Measurements from ENCODE around the gene FGD3. TPM values are rescaled to one million over a fixed set of nuclear protein-coding genes. Genes with fewer than 3 reads are reported as not detected.

Gene FGD3
- total RNA-seq, 1 donor = not detected

GRCh38 chr9:93043122-93043521, 95.8 kb downstream of the FGD3 start:
- Histone ChIP-seq H2AFZ (ENCODE audit: low read length) (no peak overlapping the region), H3K4me2 (ENCODE audit: insufficient read depth, low read length) (no peak overlapping the region), H3K36me3 (ENCODE audit: insufficient read depth, low read length) (no peaks in the 10 kb centered on the region), H4K20me1 (ENCODE audit: insufficient read depth, low read length) (no peaks in the 10 kb centered on the region), H3K27me3 (ENCODE audit: insufficient read depth, low read length) (no peaks in the 10 kb centered on the region), H3K4me1 (ENCODE audit: insufficient read depth, low read length) (no peaks in the 10 kb centered on the region), H3K79me2 (ENCODE audit: insufficient read depth, low read length) (no peaks in the 10 kb centered on the region), H3K4me3 (ENCODE audit: insufficient read depth, low read length) (no peak overlapping the region), H3K27ac (ENCODE audit: low read depth, low read length) (no peak overlapping the region), H3K9me3 (ENCODE audit: low read depth, low read length) (no peaks in the 10 kb centered on the region)
- peak; percentile 5 for DNase-seq (ENCODE audit: insufficient read length, low spot score, missing footprints)
- TF ChIP-seq, protein P1, sequence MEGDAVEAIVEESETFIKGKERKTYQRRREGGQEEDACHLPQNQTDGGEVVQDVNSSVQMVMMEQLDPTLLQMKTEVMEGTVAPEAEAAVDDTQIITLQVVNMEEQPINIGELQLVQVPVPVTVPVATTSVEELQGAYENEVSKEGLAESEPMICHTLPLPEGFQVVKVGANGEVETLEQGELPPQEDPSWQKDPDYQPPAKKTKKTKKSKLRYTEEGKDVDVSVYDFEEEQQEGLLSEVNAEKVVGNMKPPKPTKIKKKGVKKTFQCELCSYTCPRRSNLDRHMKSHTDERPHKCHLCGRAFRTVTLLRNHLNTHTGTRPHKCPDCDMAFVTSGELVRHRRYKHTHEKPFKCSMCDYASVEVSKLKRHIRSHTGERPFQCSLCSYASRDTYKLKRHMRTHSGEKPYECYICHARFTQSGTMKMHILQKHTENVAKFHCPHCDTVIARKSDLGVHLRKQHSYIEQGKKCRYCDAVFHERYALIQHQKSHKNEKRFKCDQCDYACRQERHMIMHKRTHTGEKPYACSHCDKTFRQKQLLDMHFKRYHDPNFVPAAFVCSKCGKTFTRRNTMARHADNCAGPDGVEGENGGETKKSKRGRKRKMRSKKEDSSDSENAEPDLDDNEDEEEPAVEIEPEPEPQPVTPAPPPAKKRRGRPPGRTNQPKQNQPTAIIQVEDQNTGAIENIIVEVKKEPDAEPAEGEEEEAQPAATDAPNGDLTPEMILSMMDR (IDR thresholded peaks at IDR 0.05; ENCODE audit: extremely low read depth, low read depth, low read length) = no peak

DNA sequence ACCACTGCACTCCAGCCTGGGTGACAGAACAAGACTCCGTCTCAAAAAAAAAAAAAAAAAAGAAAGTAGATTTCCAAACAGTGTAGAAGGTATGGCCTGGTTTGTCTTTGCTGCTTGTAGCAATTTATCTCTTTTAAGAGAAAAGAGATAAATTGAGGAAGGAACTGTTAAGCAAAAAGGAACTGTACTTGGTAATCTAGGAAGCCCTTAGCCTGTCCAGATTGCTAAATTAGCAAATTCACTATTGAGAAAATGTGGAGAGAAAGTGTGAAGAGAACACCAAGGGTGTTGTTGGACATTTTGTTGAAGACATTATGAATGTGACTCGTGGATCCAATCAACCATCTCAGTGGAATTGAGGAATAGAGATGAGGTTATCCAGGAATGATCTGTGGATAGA, 98.2 kb downstream of the FGD3 start:
- Histone ChIP-seq H3K27me3 (ENCODE audit: insufficient read depth, low read length) (no peaks in the 10 kb centered on the region), H3K4me2 (ENCODE audit: insufficient read depth, low read length) (no peak overlapping the region), H2AFZ (ENCODE audit: low read length) (no peak overlapping the region), H3K4me1 (ENCODE audit: insufficient read depth, low read length) (no peaks in the 10 kb centered on the region), H3K79me2 (ENCODE audit: insufficient read depth, low read length) (no peaks in the 10 kb centered on the region), H3K4me3 (ENCODE audit: insufficient read depth, low read length) (no peak overlapping the region), H3K36me3 (ENCODE audit: insufficient read depth, low read length) (no peaks in the 10 kb centered on the region), H3K27ac (ENCODE audit: low read depth, low read length) (no peak overlapping the region), H3K9me3 (ENCODE audit: low read depth, low read length) (no peaks in the 10 kb centered on the region), H4K20me1 (ENCODE audit: insufficient read depth, low read length) (no peaks in the 10 kb centered on the region)
- TF ChIP-seq, protein P1 (IDR thresholded peaks at IDR 0.05; ENCODE audit: extremely low read depth, low read depth, low read length) = no peak
- DNase-seq (ENCODE audit: insufficient read length, low spot score, missing footprints) = no peak

DNA sequence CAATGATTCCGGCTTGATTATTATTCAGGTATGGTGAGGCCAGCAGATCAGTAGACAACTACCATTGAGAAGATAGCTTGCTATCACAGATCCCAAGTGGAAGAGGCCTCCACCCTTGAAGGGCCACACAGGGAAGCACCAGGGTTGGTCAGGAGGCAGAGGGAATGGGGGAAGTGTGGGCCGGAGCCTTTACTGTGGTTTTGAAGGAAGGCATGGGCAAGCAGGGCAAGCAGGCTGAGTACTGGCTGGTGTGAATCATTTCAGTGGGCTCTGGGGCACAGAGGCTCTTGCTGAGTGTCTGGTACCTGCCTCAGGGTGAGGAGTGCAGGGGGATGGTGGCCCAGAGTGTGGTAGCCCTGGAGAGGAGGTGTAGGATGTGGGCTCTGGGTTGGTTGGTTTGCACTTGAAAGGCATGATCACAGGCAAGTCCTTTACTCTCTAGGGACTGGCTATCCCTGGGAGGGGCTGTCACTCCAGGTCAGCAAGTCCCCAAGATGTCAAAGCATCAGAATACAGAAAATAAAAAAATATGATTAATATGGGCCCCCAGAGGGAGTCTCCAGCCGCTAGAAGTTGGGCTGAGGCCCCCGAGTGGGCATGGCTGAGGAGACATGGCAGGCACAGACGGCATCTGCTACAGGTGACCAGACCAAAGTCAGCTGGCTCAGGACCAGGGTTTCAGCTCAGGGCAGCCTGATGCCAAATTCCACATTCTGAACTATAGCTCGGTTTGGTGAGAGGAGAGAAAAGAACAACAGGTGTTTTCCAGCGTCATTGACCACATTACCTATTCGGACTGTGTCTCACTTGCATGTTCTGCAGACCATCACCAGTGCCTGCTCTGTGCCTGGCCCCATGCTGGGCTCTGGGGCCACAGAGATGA, 101.5 kb downstream of the FGD3 start:
- Histone ChIP-seq H3K4me2 (ENCODE audit: insufficient read depth, low read length) (no peak overlapping the region), H3K4me1 (ENCODE audit: insufficient read depth, low read length) (peaks cover 2% of the 10 kb centered on the region), H3K36me3 (ENCODE audit: insufficient read depth, low read length) (no peaks in the 10 kb centered on the region), H4K20me1 (ENCODE audit: insufficient read depth, low read length) (no peaks in the 10 kb centered on the region), H3K4me3 (ENCODE audit: insufficient read depth, low read length) (no peak overlapping the region), H3K27ac (ENCODE audit: low read depth, low read length) (no peak overlapping the region), H3K9me3 (ENCODE audit: low read depth, low read length) (no peaks in the 10 kb centered on the region), H2AFZ (ENCODE audit: low read length) (no peak overlapping the region), H3K79me2 (ENCODE audit: insufficient read depth, low read length) (no peaks in the 10 kb centered on the region), H3K27me3 (ENCODE audit: insufficient read depth, low read length) (no peaks in the 10 kb centered on the region)
- DNase-seq (ENCODE audit: insufficient read length, low spot score, missing footprints) = no peak
- TF ChIP-seq, protein P1 (IDR thresholded peaks at IDR 0.05; ENCODE audit: extremely low read depth, low read depth, low read length) = no peak

- Histone ChIP-seq H3K79me2 (ENCODE audit: insufficient read depth, low read length) (no peaks in the 10 kb centered on the region), H3K36me3 (ENCODE audit: insufficient read depth, low read length) (no peaks in the 10 kb centered on the region), H3K4me3 (ENCODE audit: insufficient read depth, low read length) (no peak overlapping the region), H4K20me1 (ENCODE audit: insufficient read depth, low read length) (no peaks in the 10 kb centered on the region), H3K9me3 (ENCODE audit: low read depth, low read length) (no peaks in the 10 kb centered on the region), H3K27ac (ENCODE audit: low read depth, low read length) (no peak overlapping the region), H2AFZ (ENCODE audit: low read length) (no peak overlapping the region), H3K4me2 (ENCODE audit: insufficient read depth, low read length) (no peak overlapping the region), H3K27me3 (ENCODE audit: insufficient read depth, low read length) (no peaks in the 10 kb centered on the region), H3K4me1 (ENCODE audit: insufficient read depth, low read length) (peaks cover 2% of the 10 kb centered on the region)
- no peak for DNase-seq (ENCODE audit: insufficient read length, low spot score, missing footprints)
- TF ChIP-seq, protein P1 (IDR thresholded peaks at IDR 0.05; ENCODE audit: extremely low read depth, low read depth, low read length) = no peak
Observed at GRCh38 chr9:93049491-93049890, 102.2 kb downstream of the FGD3 start.
